Adrenal gland (tissue), 12 donors: Measurements from ENCODE around the gene ITGA2B. TPM values are rescaled to one million over a fixed set of nuclear protein-coding genes. Genes with fewer than 3 reads are reported as not detected.

Experiments used
- DNase-seq, 7 donors: peaks; one replicate each; pipeline ENCODE4 v3.0.0-alpha.2; 2019 to 2020
- H3K27ac ChIP-seq, 5 donors: fragments of 200-600 bp; sonication (generic) in 4 of 5; 1 replicate in 3 of 5; 2 replicates in 2 of 5; pipeline versions ENCODE4 v1.5.1 to v1.8.0; 2016 to 2020; ENCODE audit warnings: mild to moderate bottlenecking in 1 of 5
- H3K27me3 ChIP-seq: fragments of 200-600 bp; 2 replicates; pipeline ENCODE4 v1.8.0; 2021
- H3K36me3 ChIP-seq, 2 donors: fragments of 200-600 bp; replicated peaks in 1 of 2; 1 replicate in 1 of 2; 2 replicates in 1 of 2; pipeline versions ENCODE4 v1.5.1 to v1.8.0; 2018 to 2022
- H3K4me1 ChIP-seq, 2 donors: fragments of 200-600 bp; replicated peaks in 1 of 2; 1 replicate in 1 of 2; 2 replicates in 1 of 2; pipeline versions ENCODE4 v1.5.1 to v1.8.0; 2018 to 2021
- H3K4me3 ChIP-seq, 4 donors: fragments of 200-600 bp; sonication (generic) in 3 of 4; one replicate each; pipeline ENCODE4 v1.5.1; 2016 to 2018
- H3K9me3 ChIP-seq, 3 donors: fragments of 200-600 bp; sonication (generic) in 1 of 3; replicated peaks in 1 of 3; 1 replicate in 2 of 3; 2 replicates in 1 of 3; pipeline versions ENCODE4 v1.5.1 to v1.8.0; 2016 to 2021
- POLR2A ChIP-seq, 2 donors: fragments of 450-650 bp; IDR thresholded peaks; one replicate each; pipeline ENCODE4 v1.6.1; 2017; ENCODE audit warnings: antibody characterized with exemption in 2 of 2, mild to moderate bottlenecking in 2 of 2, moderate library complexity in 1 of 2
- WGBS, 4 donors: extraction: QIAGEN DNeasy Blood & Tissue Kit in 2 of 4; methylation state at CpG; one replicate each; pipeline versions ENCODE4 v1.1.5 to v1.1.7; 2013 to 2017; 5-methylcytosine and 5-hydroxymethylcytosine counted together
- intact Hi-C, 2 donors: fragments of 100-400 bp; cut with DNase I; formaldehyde crosslinking; loops; one replicate each; pipeline versions ENCODE4 v1.14.1 to v1.15.0; 2022 to 2023
- polyA plus RNA-seq, 3 donors: library from polyadenylated mRNA; stranded (reverse); fragments of 200-250 nt in 2 of 3; fragments of 350-450 nt in 1 of 3; fragmentation: Illumina TruSeq in 1 of 3; extraction: RNeasy Lipid Tissue Mini Kit (QIAGEN cat#74804) in 1 of 3; gene quantifications; one replicate each; pipeline ENCODE4 v1.2.3, GENCODE V29; 2013 to 2014
- total RNA-seq, 9 donors: library from RNA; depleted of rRNA in 4 of 9; stranded (reverse); fragments of >200 nt in 4 of 9; fragments of 120-200 nt in 1 of 9; fragmentation: NEBNext Ultra II Directional in 1 of 9; extraction: Animal tissue kit (Norgen Biotek cat#: 25700) in 1 of 9; gene quantifications; one replicate each; pipeline versions ENCODE4 v1.1.0 to v1.2.4, GENCODE V29; 2013 to 2023
- TF ChIP-seq, protein P1 (sequence below), 6 experiments: fragments of 450-650 bp in 4 of 6; fragments of 200-600 bp in 2 of 6; sonication (generic) in 1 of 6; IDR thresholded peaks; 1 replicate in 5 of 6; 2 replicates in 1 of 6; pipeline versions ENCODE4 v1.5.1 to v1.8.0; 2016 to 2021; ENCODE audit warnings: antibody characterized with exemption in 6 of 6, mild to moderate bottlenecking in 2 of 6, moderate library complexity in 1 of 6
- donor health status: healthy with polysubstance abuse.
- donor health status: Bipolar disorder and iron deficiency.
- donor health status: DM: yes; HTN: yes; CAD: no.
- donor health status: DM: no; HTN: no; CAD: no.
- donor health status: DM: no; HTN: no; CAD: no.
- donor health status: DM: yes; HTN: yes; CAD: no.

The ITGA2B gene
- total and polyA plus RNA-seq, 12 donors: 0.06 to 3.2 (median 0.74) TPM; not detected in 1

DNA sequence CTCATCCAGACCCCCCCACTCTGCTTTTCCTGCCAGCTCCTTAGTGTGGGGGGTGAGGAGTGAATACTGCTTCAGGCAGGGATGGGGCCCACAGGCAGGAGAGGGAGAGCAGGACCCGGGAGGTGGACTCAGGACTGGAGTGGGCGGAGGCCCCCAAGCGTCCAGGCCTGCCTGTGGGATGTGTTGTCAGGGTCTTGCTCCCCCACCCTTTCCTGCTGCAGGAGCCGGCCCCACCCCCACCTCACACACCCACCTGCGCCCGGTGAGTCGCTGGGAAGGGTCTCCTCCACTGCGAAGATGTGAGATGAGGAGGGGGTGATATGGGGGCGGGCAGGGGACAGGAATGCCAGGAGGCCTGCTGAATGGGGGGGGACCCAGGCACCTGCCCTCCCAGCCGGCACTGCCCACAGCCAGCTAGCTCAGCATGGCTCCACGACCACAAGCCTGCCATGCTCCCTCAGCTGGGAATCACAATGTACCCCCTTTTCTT lies 26.9 kb downstream of the ITGA2B start:
- intact Hi-C loops: no loop called here
- no peak for DNase-seq

DNA sequence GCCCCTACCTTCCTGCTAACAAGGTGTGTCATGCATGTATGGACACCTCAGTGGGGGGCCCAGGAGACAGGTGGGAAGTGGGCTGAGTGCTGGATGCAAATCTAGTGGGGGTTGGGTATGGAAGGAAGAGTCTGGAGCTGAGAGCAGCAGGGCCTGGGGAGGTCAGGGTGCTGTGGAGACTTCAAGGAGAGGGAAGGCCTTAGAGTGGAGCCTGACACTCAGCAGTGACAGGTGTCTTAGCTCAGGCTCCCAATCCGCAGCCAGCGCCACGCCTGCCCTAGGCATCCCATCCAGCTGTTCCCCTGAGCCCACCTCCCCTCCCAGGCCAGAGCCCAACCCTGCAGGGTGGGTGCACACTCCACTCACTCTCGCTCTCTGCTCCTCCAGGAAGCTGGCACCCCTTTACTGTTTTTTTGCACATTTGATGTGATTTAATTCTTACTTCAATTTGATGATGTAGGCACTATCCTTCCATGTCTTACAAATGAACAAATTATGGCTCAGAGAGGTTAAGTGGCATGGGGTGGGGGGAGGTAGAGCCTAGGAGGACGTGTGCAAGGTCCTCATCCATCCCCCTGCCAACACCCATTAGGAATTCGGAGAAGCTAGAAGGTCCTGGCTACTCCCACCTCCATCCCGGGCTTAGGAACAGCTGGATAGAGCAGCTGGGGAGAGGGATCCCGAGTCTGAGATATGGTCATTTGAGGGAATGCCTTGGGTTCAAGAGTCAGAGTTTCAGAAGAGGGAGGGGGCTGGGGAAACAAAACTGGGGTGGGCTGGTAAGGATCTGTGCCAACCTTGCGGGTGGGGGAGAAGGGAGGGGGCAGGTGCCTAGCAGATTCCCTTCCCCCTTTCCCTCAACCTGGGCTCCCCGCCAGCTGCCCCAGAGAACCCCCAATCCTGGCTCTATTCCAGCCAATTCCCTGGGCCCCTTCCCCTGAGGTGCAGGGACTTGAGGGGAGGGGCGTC lies 27.9 kb downstream of the ITGA2B start:
- TF ChIP-seq, protein P1, sequence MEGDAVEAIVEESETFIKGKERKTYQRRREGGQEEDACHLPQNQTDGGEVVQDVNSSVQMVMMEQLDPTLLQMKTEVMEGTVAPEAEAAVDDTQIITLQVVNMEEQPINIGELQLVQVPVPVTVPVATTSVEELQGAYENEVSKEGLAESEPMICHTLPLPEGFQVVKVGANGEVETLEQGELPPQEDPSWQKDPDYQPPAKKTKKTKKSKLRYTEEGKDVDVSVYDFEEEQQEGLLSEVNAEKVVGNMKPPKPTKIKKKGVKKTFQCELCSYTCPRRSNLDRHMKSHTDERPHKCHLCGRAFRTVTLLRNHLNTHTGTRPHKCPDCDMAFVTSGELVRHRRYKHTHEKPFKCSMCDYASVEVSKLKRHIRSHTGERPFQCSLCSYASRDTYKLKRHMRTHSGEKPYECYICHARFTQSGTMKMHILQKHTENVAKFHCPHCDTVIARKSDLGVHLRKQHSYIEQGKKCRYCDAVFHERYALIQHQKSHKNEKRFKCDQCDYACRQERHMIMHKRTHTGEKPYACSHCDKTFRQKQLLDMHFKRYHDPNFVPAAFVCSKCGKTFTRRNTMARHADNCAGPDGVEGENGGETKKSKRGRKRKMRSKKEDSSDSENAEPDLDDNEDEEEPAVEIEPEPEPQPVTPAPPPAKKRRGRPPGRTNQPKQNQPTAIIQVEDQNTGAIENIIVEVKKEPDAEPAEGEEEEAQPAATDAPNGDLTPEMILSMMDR (IDR thresholded peaks at IDR 0.05): no peak
- no peak for TF ChIP-seq POLR2A (IDR thresholded peaks at IDR 0.05)
- H3K27ac ChIP-seq: no peak overlapping the region
- peaks cover 5 to 10% of the 10 kb centered on the region in 2 donors for H3K4me1 ChIP-seq
- no peak for DNase-seq
- WGBS, 4 donors: 60 to 65% (median 64%) methylated on average over 9 to 11 of the region's 11 CpGs
- no peaks in the 10 kb centered on the region for H3K27me3 ChIP-seq
- H3K4me3 ChIP-seq: no peak overlapping the region
- intact Hi-C loops: no loop called here
- no peaks in the 10 kb centered on the region for H3K9me3 ChIP-seq
- no peaks in the 10 kb centered on the region for H3K36me3 ChIP-seq

More for the DNA sequence above, 26.9 kb downstream of the ITGA2B start:
- peak overlapping the region in 1 of 4 donors; percentile 80 for H3K4me3 ChIP-seq
- TF ChIP-seq POLR2A (IDR thresholded peaks at IDR 0.05): no peak
- TF ChIP-seq, protein P1 (IDR thresholded peaks at IDR 0.05): no peak
- no peaks in the 10 kb centered on the region for H3K36me3 ChIP-seq
- no peaks in the 10 kb centered on the region for H3K9me3 ChIP-seq
- 10 to 40% (median 30%) methylated on average over 2 to 11 of the region's 11 CpGs for WGBS, 4 donors
- no peaks in the 10 kb centered on the region for H3K27me3 ChIP-seq
- H3K27ac ChIP-seq: no peak overlapping the region
- peaks cover 5 to 10% of the 10 kb centered on the region in 2 donors for H3K4me1 ChIP-seq

DNA sequence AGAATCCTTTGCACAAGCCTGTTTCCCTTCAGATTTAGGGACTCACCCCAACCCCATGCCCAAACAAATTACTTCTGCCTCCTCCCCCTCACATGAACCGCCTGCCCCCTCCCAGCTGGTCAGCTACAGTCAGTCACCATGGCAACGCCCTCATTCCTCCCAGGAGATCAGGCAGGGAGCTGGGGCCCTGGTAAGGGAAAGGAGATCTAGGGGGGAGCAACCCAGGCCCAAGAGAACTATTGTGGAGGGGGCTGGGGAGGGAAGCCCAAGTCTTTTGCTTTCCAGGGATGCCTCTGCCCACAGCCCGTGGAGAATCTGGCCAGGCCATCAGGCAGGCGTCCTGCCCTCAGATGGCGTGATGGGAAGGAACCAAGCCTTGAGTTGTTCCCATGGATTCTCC lies 28.6 kb downstream of the ITGA2B start:
- Histone ChIP-seq H3K27ac (no peak overlapping the region), H3K27me3 (no peaks in the 10 kb centered on the region), H3K9me3 (no peaks in the 10 kb centered on the region), H3K4me3 (no peak overlapping the region), H3K36me3 (no peaks in the 10 kb centered on the region), H3K4me1 (peaks cover 5 to 10% of the 10 kb centered on the region in 2 donors)
- WGBS, 4 donors: 34 to 49% (median 42%) methylated on average over 5 of the region's 5 CpGs
- TF ChIP-seq, protein P1 (IDR thresholded peaks at IDR 0.05): no peak
- TF ChIP-seq POLR2A (IDR thresholded peaks at IDR 0.05): no peak
- peak in 3 of 7 donors; percentile 43 to 83 (median 46) for DNase-seq
- intact Hi-C loops: no loop called here

DNA sequence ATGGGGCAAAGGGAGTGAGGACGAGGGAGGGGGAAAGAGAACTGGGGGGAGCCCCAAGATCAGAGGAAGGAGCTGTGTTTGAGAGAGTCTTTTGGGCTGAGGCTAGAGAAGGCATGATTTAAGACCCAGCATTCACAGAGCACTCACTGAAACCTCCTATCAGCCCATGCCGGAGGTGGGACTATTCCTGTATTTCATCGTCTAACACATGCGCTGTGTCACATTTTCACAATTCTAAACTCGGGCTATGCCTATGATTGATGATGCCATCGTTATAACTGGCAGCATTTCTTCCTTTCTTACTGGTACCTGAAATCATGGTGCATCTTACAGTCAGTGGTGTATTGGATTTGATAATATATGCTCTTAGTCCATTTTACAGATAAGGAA lies 29.3 kb downstream of the ITGA2B start:
- Histone ChIP-seq H3K4me3 (no peak overlapping the region), H3K36me3 (no peaks in the 10 kb centered on the region), H3K27me3 (no peaks in the 10 kb centered on the region), H3K9me3 (no peaks in the 10 kb centered on the region), H3K4me1 (peaks cover 5 to 10% of the 10 kb centered on the region in 2 donors), H3K27ac (no peak overlapping the region)
- TF ChIP-seq POLR2A (IDR thresholded peaks at IDR 0.05): no peak
- intact Hi-C loops: no loop called here
- DNase-seq: no peak
- WGBS, 4 donors: 44 to 56% (median 49%) methylated on average over 6 of the region's 6 CpGs
